Tongue (tissue), 2 donors: ENCODE data around the gene PHYKPL. TPM values are rescaled to one million over a fixed set of nuclear protein-coding genes. Genes with fewer than 3 reads are reported as not detected.

Source experiments
- DNase-seq: peaks from one replicate; pipeline ENCODE4 v3.0.0-alpha.2; 2015
- total RNA-seq: library from RNA; depleted of rRNA; stranded (reverse); fragments of >200 nt; gene quantifications from one replicate; pipeline ENCODE4 v1.2.3, GENCODE V29; 2014

PHYKPL gene
- total RNA-seq, 1 donor from 2014 or later, result 39.8 TPM

GRCh38 chr5:178223196-178223773 is 9.3 kb downstream of the PHYKPL start:
- no peak for DNase-seq

GRCh38 chr5:178222292-178222691 is 10.3 kb downstream of the PHYKPL start:
- DNase-seq, result no peak

GRCh38 chr5:178221853-178222252 is 10.7 kb downstream of the PHYKPL start:
- DNase-seq, result peak; percentile 50

GRCh38 chr5:178221282-178221681 is 11.3 kb downstream of the PHYKPL start:
- DNase-seq, result no peak

- no peak for DNase-seq
These were observed 13.8 kb downstream of the PHYKPL start for GRCh38 chr5:178218827-178219226.

- DNase-seq, result no peak
These were observed 14.3 kb downstream of the PHYKPL start for GRCh38 chr5:178218237-178218776.

- DNase-seq, result no peak
These were observed 15.8 kb downstream of the PHYKPL start for GRCh38 chr5:178216779-178217178.

GRCh38 chr5:178216088-178216534 is 16.5 kb downstream of the PHYKPL start:
- DNase-seq, result no peak

GRCh38 chr5:178215280-178216002 is 17.2 kb downstream of the PHYKPL start:
- DNase-seq, result no peak

GRCh38 chr5:178214160-178214803 is 18.3 kb downstream of the PHYKPL start:
- no peak for DNase-seq

GRCh38 chr5:178213748-178214151 is 18.9 kb downstream of the PHYKPL start:
- no peak for DNase-seq

GRCh38 chr5:178213003-178213461 is 19.6 kb downstream of the PHYKPL start:
- DNase-seq, result no peak

- no peak for DNase-seq
These were observed 20.2 kb downstream of the PHYKPL start for GRCh38 chr5:178212241-178213002.

- no peak for DNase-seq
These were observed 21.2 kb downstream of the PHYKPL start for GRCh38 chr5:178211095-178212048.

GRCh38 chr5:178210686-178211085 is 21.9 kb downstream of the PHYKPL start:
- DNase-seq, result no peak

- DNase-seq, result no peak
These were observed 22.5 kb downstream of the PHYKPL start for GRCh38 chr5:178210073-178210535.

- DNase-seq, result no peak
These were observed 23.1 kb downstream of the PHYKPL start for GRCh38 chr5:178209334-178210072.

GRCh38 chr5:178208540-178209227 is 23.9 kb downstream of the PHYKPL start:
- no peak for DNase-seq

- no peak for DNase-seq
These were observed 24.7 kb downstream of the PHYKPL start for GRCh38 chr5:178207917-178208280.
